Activated T-cell treated with anti-CD3 and anti-CD28 coated beads for 1 hour (primary cell): ENCODE results near the gene SARM1.
"Not testable (repeated sequence)": the region's sequence is repeated elsewhere in the genome, so short reads cannot be mapped to it uniquely, and the experiment has no call there.

Experiments used
- DNase-seq: peaks from one replicate; pipeline ENCODE4 v3.0.0-alpha.2; 2020; ENCODE audit warnings: low read depth

SARM1 gene

DNA sequence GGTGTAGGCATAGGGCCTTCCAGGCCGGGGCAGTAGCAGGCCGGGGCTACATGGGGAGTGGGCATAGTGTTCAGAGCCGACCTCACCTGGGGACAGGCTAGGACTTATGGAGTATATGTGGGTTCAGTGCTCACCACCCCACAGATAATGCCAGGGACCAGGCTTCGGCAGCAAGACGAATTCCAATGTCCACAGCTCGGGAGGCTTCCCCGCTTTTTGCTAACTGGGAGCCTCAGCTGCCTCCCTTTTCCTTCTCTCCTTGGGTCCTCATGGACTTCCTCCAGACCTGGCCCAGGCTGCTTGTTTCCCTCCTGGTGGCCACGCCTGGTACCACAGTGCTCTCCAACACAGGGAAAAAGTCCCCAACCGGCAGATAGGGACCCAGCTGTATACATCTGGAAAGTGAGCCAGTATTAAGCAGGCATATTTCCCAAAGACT lies 54.6 kb downstream of the SARM1 start:
- DNase-seq: no peak

DNA sequence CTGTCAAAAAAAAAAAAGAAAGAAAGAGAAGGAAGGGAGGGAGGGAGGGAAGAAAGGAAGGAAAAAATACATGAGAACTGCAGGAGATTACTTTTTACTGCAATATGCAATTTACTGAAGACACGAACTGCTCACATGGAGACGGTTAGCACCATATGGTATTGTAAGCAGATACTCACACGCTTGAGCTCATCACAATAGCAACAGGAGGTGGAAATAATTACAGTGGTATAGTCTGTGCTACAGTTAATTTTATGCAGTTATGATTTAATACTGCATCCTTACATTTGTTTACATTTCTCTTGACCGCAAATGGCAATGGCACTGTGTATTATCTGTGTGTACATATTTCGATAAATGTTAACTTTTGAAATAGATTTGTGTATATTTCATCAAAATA lies 55.9 kb downstream of the SARM1 start:
- no peak for DNase-seq

DNA sequence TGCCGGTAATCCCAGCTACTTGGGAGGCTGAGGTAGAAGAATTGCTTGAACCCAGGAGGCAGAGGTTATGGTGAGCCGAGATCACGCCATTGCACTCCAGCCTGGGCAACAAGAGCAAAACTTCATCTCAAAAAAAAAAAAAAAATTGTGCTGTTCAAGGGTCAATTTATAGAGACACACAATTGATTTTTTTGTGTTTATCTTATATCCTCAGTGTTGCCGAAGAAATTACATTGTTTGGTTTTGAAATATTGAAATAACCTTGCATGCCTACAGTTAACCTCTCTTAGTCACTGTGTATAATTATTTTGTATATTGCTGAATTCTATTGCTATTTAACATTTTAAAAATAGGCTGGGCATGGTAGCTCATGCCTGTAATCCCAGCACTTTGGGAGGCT lies 56.5 kb downstream of the SARM1 start:
- not testable (repeated sequence) for DNase-seq

DNA sequence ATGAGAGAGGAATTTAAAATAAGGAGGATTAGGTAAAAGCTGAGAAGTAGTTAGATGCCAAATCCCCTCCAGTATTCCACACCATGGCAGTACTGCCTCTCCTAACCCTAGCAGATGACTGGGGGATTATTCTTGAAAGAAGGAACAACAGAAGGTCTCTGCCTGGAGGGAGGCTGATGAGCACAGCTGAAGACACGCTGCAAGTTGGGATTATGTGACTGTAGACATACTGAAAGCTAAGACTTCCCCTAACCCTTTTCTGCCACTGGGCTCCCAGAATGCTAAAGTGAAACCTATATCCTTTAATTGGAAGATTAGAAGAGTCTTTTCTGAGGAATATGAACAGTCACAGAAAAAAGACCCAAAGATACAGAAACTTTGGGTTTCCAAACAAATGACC lies 62.2 kb downstream of the SARM1 start:
- DNase-seq: no peak

DNA sequence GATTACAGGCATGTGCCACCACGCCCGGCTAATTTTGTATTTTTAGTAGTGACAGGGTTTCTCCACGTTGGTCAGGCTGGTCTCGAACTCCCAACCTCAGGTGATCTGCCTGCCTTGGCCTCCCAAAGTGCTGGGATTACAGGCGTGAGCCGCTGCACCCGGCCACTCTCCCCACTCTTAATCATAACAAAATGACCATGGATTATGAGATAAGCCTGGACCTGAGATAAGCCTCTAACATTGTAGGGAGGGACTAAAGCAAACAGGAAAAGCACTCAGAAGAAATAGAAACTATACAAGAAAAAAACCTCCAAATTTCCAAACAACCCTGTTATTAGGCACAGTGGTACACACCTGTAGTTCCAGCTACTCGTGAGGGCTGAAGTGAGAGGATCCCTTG lies 62.8 kb downstream of the SARM1 start:
- not testable (repeated sequence) for DNase-seq

DNA sequence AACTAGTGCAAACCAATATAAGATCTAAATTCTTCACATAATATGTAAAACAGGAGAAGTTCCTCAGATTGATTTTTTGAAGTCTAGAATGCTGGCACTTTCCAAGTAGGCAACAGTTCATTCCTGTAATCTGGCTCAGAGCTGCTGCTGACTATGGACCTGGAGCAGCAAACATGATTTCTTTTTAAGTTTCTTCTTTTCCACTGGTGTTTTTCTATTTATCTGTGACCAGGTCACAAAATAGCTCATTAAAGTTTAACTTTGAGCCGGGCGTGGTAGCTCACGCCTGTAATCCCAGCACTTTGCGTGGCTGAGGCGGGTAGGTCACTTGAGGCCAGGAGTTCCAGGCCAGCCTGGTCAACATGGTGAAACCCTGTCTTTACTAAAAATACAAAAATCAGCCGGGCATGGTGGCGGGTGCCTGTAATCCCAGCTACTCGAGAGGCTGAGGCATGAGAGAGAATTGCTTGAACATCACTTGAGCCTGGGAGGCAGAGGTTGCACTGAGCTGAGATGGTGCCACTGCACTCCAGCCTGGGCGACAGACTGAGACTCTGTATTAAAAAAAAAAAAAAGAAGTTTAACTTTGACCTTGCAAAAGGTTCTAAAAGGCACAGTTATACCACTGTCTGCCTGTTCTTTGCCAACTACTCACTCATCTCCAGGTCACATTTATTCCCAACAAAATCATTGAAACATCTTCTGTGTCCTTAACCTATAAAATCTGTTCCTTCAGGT lies 72.6 kb downstream of the SARM1 start:
- no peak for DNase-seq

DNA sequence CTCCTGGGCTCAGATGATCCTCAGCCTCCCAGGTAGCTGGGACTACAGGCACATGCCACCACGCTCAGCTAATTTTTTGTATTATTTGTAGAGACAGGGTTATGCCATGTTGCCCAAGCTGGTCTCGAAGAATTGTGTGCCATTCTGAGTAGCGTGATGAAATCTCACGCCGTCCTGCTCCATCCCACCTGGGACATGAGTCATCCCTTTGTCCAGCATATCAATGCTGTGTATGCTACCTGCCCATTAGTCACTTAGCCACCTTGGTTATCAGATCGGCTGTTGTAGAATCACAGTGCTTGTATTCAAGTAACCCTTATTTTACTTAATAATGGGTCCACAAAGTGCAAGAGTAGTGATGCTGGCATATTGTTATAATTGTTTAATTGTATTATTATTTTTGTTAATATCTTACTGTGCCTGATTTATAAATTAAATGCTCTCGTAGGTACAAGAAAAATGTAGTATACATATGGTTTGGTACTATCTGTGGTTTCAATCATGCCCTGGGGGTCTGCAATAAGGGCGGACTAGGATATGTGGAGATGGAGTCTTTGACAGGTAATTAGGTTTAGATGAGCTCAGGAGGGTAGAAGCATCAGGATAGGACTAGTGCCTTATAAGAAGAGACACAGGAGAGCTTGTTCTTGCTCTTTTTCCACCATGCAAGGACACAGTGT lies 75.4 kb downstream of the SARM1 start:
- DNase-seq: no peak

DNA sequence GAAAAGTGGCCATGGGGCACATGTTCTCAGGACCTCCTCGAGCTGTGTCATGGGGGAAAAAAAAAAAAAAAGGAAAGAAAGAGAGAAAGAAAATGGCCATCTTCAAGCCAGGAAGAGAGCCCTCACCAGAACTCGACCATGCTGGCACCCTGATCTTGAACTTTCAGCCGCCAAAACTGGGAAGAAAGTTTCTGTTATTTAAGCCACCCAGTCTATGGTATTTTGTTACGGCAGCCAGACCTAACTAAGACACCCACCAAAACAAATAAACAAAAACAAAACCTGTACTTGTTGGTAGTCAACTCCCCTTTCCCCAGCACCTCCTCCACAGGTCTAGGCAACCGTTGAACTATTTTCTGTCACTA lies 75.9 kb downstream of the SARM1 start:
- DNase-seq: no peak

DNA sequence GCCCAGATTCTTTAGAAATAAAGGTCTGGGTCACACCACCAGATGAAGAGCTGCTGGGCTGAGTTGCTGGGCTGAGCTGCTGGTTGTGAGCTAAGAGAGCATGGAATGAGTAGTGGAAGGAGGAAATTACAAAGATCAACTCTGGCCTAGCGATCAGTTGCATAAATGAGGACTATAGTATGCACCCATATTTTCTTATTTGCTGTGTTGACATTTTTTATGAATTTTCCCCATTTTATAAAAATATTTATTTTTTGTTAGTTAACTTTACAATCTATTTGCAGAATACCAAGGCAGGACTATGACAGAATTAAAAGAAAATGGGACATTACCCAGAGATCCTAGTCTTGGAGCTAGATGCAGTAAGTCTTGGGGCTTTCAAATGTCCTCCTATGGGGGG lies 78.4 kb downstream of the SARM1 start:
- DNase-seq: no peak
